ENCODE results near the gene GAMT. TPM values are rescaled to one million over a fixed set of nuclear protein-coding genes. Genes with fewer than 3 reads are reported as not detected.

GAMT gene
- total RNA-seq, 1 experiment from 2014 or later = 31.6 TPM

GRCh38 chr19:1406774-1407527 lies 5.6 kb upstream of the GAMT start:
- Histone ChIP-seq H3K27me3 (ENCODE audit: control insufficient read depth, insufficient read depth, low read length) (no peaks in the 10 kb centered on the region), H3K36me3 (replicated peaks; ENCODE audit: control insufficient read depth, insufficient read depth, low read length) (peaks cover 2% of the 10 kb centered on the region), H3K4me3 (ENCODE audit: insufficient read depth, low read depth, low read length) (peak overlapping the region; percentile 76)
- DNase-seq = peak; percentile 100

- Histone ChIP-seq H3K27me3 (ENCODE audit: control insufficient read depth, insufficient read depth, low read length) (peaks cover 4% of the 10 kb centered on the region; the same call in 1 of the 2 replicates), H3K4me3 (ENCODE audit: insufficient read depth, low read depth, low read length) (no peak overlapping the region), H3K36me3 (replicated peaks; ENCODE audit: control insufficient read depth, insufficient read depth, low read length) (no peaks in the 10 kb centered on the region)
- DNase-seq = no peak
These were observed 1.2 kb upstream of the GAMT start for GRCh38 chr19:1402411-1403070.

GRCh38 chr19:1401889-1402217 lies 511 bp upstream of the GAMT start:
- DNase-seq = no peak
- Histone ChIP-seq H3K36me3 (replicated peaks; ENCODE audit: control insufficient read depth, insufficient read depth, low read length) (no peaks in the 10 kb centered on the region), H3K4me3 (ENCODE audit: insufficient read depth, low read depth, low read length) (peak overlapping the region; percentile 82), H3K27me3 (ENCODE audit: control insufficient read depth, insufficient read depth, low read length) (peaks cover 4% of the 10 kb centered on the region; the same call in 1 of the 2 replicates)

GRCh38 chr19:1400281-1401137 lies 833 bp downstream of the GAMT start:
- peak; percentile 86 for DNase-seq
- Histone ChIP-seq H3K4me3 (ENCODE audit: insufficient read depth, low read depth, low read length) (peak overlapping the region; percentile 82), H3K36me3 (replicated peaks; ENCODE audit: control insufficient read depth, insufficient read depth, low read length) (no peaks in the 10 kb centered on the region), H3K27me3 (ENCODE audit: control insufficient read depth, insufficient read depth, low read length) (peaks cover 4% of the 10 kb centered on the region; the same call in 1 of the 2 replicates)

- Histone ChIP-seq H3K27me3 (ENCODE audit: control insufficient read depth, insufficient read depth, low read length) (peaks cover 4% of the 10 kb centered on the region; the same call in 1 of the 2 replicates), H3K4me3 (ENCODE audit: insufficient read depth, low read depth, low read length) (no peak overlapping the region), H3K36me3 (replicated peaks; ENCODE audit: control insufficient read depth, insufficient read depth, low read length) (no peaks in the 10 kb centered on the region)
- DNase-seq = no peak
These were observed 1.6 kb downstream of the GAMT start for GRCh38 chr19:1399745-1400144.

GRCh38 chr19:1399079-1399478 lies 2.3 kb downstream of the GAMT start:
- no peak for DNase-seq
- no peaks in the 10 kb centered on the region for H3K36me3 ChIP-seq (replicated peaks; ENCODE audit: control insufficient read depth, insufficient read depth, low read length)
- H3K27me3 ChIP-seq (ENCODE audit: control insufficient read depth, insufficient read depth, low read length) = peaks cover 4% of the 10 kb centered on the region; the same call in 1 of the 2 replicates
- no peak overlapping the region for H3K4me3 ChIP-seq (ENCODE audit: insufficient read depth, low read depth, low read length)

- H3K36me3 ChIP-seq (replicated peaks; ENCODE audit: control insufficient read depth, insufficient read depth, low read length) = no peaks in the 10 kb centered on the region
- no peak for DNase-seq
- H3K4me3 ChIP-seq (ENCODE audit: insufficient read depth, low read depth, low read length) = no peak overlapping the region
- H3K27me3 ChIP-seq (ENCODE audit: control insufficient read depth, insufficient read depth, low read length) = peaks cover 4% of the 10 kb centered on the region; the same call in 1 of the 2 replicates
These were observed 3.5 kb downstream of the GAMT start for GRCh38 chr19:1397838-1398237.

- Histone ChIP-seq H3K27me3 (ENCODE audit: control insufficient read depth, insufficient read depth, low read length) (peaks cover 4% of the 10 kb centered on the region; the same call in 1 of the 2 replicates), H3K36me3 (replicated peaks; ENCODE audit: control insufficient read depth, insufficient read depth, low read length) (no peaks in the 10 kb centered on the region; the same call in 1 of the 2 replicates), H3K4me3 (ENCODE audit: insufficient read depth, low read depth, low read length) (no peak overlapping the region)
These were observed 4.3 kb downstream of the GAMT start for GRCh38 chr19:1396768-1397679.

GRCh38 chr19:1396019-1396767 lies 5.1 kb downstream of the GAMT start:
- H3K36me3 ChIP-seq (replicated peaks; ENCODE audit: control insufficient read depth, insufficient read depth, low read length) = no peaks in the 10 kb centered on the region; the same call in 1 of the 2 replicates
- DNase-seq = peak; percentile 80
- H3K4me3 ChIP-seq (ENCODE audit: insufficient read depth, low read depth, low read length) = no peak overlapping the region
- H3K27me3 ChIP-seq (ENCODE audit: control insufficient read depth, insufficient read depth, low read length) = peaks cover 2% of the 10 kb centered on the region; the same call in 1 of the 2 replicates

More at GRCh38 chr19:1396768-1397679, 4.3 kb downstream of the GAMT start:
- no peak for DNase-seq

GRCh38 chr19:1395194-1396018 lies 5.9 kb downstream of the GAMT start:
- Histone ChIP-seq H3K36me3 (replicated peaks; ENCODE audit: control insufficient read depth, insufficient read depth, low read length) (no peaks in the 10 kb centered on the region; the same call in 1 of the 2 replicates), H3K27me3 (ENCODE audit: control insufficient read depth, insufficient read depth, low read length) (no peaks in the 10 kb centered on the region), H3K4me3 (ENCODE audit: insufficient read depth, low read depth, low read length) (no peak overlapping the region)
- DNase-seq = no peak

GRCh38 chr19:1394252-1395193 lies 6.8 kb downstream of the GAMT start:
- H3K36me3 ChIP-seq (replicated peaks; ENCODE audit: control insufficient read depth, insufficient read depth, low read length) = no peaks in the 10 kb centered on the region; the same call in 1 of the 2 replicates
- no peak overlapping the region; the same call in 1 of the 2 replicates for H3K4me3 ChIP-seq (ENCODE audit: insufficient read depth, low read depth, low read length)
- DNase-seq = peak; percentile 82
- no peaks in the 10 kb centered on the region for H3K27me3 ChIP-seq (ENCODE audit: control insufficient read depth, insufficient read depth, low read length)

GRCh38 chr19:1393841-1394240 lies 7.5 kb downstream of the GAMT start:
- peaks cover 4% of the 10 kb centered on the region for H3K36me3 ChIP-seq (replicated peaks; ENCODE audit: control insufficient read depth, insufficient read depth, low read length)
- DNase-seq = no peak
- no peak overlapping the region for H3K4me3 ChIP-seq (ENCODE audit: insufficient read depth, low read depth, low read length)
- H3K27me3 ChIP-seq (ENCODE audit: control insufficient read depth, insufficient read depth, low read length) = no peaks in the 10 kb centered on the region
